Measurements from ENCODE around the gene SHMT2.

The SHMT2 gene

GRCh38 chr12:57198329-57198728, 31.2 kb upstream of the SHMT2 start:
- no peak for DNase-seq (ENCODE audit: low read depth)

GRCh38 chr12:57199191-57199590, 30.3 kb upstream of the SHMT2 start:
- DNase-seq (ENCODE audit: low read depth): no peak

GRCh38 chr12:57200497-57200896, 29.0 kb upstream of the SHMT2 start:
- no peak for DNase-seq (ENCODE audit: low read depth)

- no peak for DNase-seq (ENCODE audit: low read depth)
Measured at GRCh38 chr12:57201219-57201618, 28.3 kb upstream of the SHMT2 start.

GRCh38 chr12:57201631-57202030, 27.9 kb upstream of the SHMT2 start:
- DNase-seq (ENCODE audit: low read depth): no peak

- no peak for DNase-seq (ENCODE audit: low read depth)
Measured at GRCh38 chr12:57202321-57202720, 27.2 kb upstream of the SHMT2 start.

- DNase-seq (ENCODE audit: low read depth): no peak
Measured at GRCh38 chr12:57203201-57203600, 26.3 kb upstream of the SHMT2 start.

- DNase-seq (ENCODE audit: low read depth): no peak
Measured at GRCh38 chr12:57203791-57204190, 25.7 kb upstream of the SHMT2 start.

- DNase-seq (ENCODE audit: low read depth): no peak
Measured at GRCh38 chr12:57204454-57204853, 25.1 kb upstream of the SHMT2 start.

GRCh38 chr12:57205186-57205585, 24.3 kb upstream of the SHMT2 start:
- no peak for DNase-seq (ENCODE audit: low read depth)

- DNase-seq (ENCODE audit: low read depth): no peak
Measured at GRCh38 chr12:57205931-57206330, 23.6 kb upstream of the SHMT2 start.

GRCh38 chr12:57207731-57208630, 21.5 kb upstream of the SHMT2 start:
- DNase-seq (ENCODE audit: low read depth): no peak

- DNase-seq (ENCODE audit: low read depth): no peak
Measured at GRCh38 chr12:57208631-57209282, 20.8 kb upstream of the SHMT2 start.

GRCh38 chr12:57209916-57210315, 19.6 kb upstream of the SHMT2 start:
- DNase-seq (ENCODE audit: low read depth): no peak

- DNase-seq (ENCODE audit: low read depth): no peak
Measured at GRCh38 chr12:57210461-57210860, 19.1 kb upstream of the SHMT2 start.

- no peak for DNase-seq (ENCODE audit: low read depth)
Measured at GRCh38 chr12:57210926-57211692, 18.4 kb upstream of the SHMT2 start.

GRCh38 chr12:57211791-57212700, 17.5 kb upstream of the SHMT2 start:
- DNase-seq (ENCODE audit: low read depth): no peak

- no peak for DNase-seq (ENCODE audit: low read depth)
Measured at GRCh38 chr12:57212701-57213057, 16.8 kb upstream of the SHMT2 start.

- peak; percentile 66 for DNase-seq (ENCODE audit: low read depth)
Measured at GRCh38 chr12:57213058-57213715, 16.3 kb upstream of the SHMT2 start.

GRCh38 chr12:57213763-57214397, 15.6 kb upstream of the SHMT2 start:
- DNase-seq (ENCODE audit: low read depth): no peak

GRCh38 chr12:57214398-57214781, 15.1 kb upstream of the SHMT2 start:
- no peak for DNase-seq (ENCODE audit: low read depth)

Measured in HS-27A (cell line).